ENCODE data around the gene RGS10. TPM values are rescaled to one million over a fixed set of nuclear protein-coding genes. Genes with fewer than 3 reads are reported as not detected.

RGS10 gene
- polyA plus RNA-seq, 4 donors, result 29.7 to 36.7 (median 32.3) TPM

- no peak for DNase-seq (ENCODE audit: low read depth in 4 of 4, low spot score in 2 of 4)
Observed at GRCh38 chr10:119453313-119453712, 89.2 kb downstream of the RGS10 start.

- DNase-seq (ENCODE audit: low read depth in 4 of 4, low spot score in 2 of 4), result no peak
Observed at GRCh38 chr10:119452396-119452795, 90.1 kb downstream of the RGS10 start.

GRCh38 chr10:119451300-119451896 is 91.1 kb downstream of the RGS10 start:
- no peak for DNase-seq (ENCODE audit: low read depth in 4 of 4, low spot score in 2 of 4)

- DNase-seq (ENCODE audit: low read depth in 4 of 4, low spot score in 2 of 4), result no peak
Observed at GRCh38 chr10:119450606-119451299, 91.8 kb downstream of the RGS10 start.

Other genes starting within 250 kb of the RGS10 start
- gene TIAL1, start 54.2 kb upstream of the RGS10 start, polyA plus RNA-seq (ENCODE audit: insufficient read length in 4 of 4), result 100 to 1,000 TPM; 128 to 229 (median 164) TPM
- gene BAG3, start 108.7 kb upstream of the RGS10 start, polyA plus RNA-seq (ENCODE audit: insufficient read length in 4 of 4), result 10 to 100 TPM; 27.0 to 31.6 (median 30.2) TPM
- gene INPP5F, start 183.3 kb upstream of the RGS10 start, polyA plus RNA-seq (ENCODE audit: insufficient read length in 4 of 4), result 10 to 100 TPM; 50.4 to 59.7 (median 52.5) TPM